ENCODE measurements around the gene WDR64. TPM values are rescaled to one million over a fixed set of nuclear protein-coding genes. Genes with fewer than 3 reads are reported as not detected.
A peak's percentile ranks its signal among the peaks of the same experiment; 100 is the strongest.

WDR64 gene
- polyA plus RNA-seq, 1 donor from 2014 or later = 0.21 TPM

DNA sequence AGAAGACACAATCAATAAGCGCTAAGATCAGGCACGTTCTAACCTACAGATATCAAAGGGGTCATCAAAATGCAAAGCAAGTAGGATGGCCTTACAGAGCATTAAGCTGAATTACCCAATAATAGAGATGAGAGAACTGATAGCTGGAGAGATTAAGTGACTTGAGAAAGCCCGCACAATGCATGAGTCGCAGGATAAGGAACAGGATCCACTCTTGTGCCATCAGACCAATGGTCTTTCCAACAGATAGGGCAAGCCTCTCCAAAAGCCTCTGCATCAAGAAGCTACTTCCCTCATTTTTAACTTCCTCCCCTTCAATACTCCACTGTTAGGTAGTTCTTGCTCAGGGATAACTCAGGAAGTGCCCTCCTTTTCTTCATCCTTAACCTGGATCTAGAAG lies 14.5 kb upstream of the WDR64 start:
- Histone ChIP-seq H3K9ac (ENCODE audit: low read length) (no peak overlapping the region), H3K4me3 (ENCODE audit: low read length) (peak overlapping the region; percentile 84), H3K9me3 (ENCODE audit: low read length) (no peaks in the 10 kb centered on the region), H3K27ac (ENCODE audit: low read length) (no peak overlapping the region), H2AFZ (ENCODE audit: low read depth, low read length) (no peak overlapping the region), H3K9me2 (ENCODE audit: insufficient read depth, low read length) (no peaks in the 10 kb centered on the region), H3F3A (ENCODE audit: insufficient read depth, low read length, poor library complexity, severe bottlenecking) (no peaks in the 10 kb centered on the region), H3K36me3 (ENCODE audit: insufficient read depth, low read length) (peaks cover 13% of the 10 kb centered on the region), H4K20me1 (ENCODE audit: insufficient read depth) (no peaks in the 10 kb centered on the region), H3K27me3 (ENCODE audit: insufficient read depth, low read depth, low read length) (no peaks in the 10 kb centered on the region), H3K4me2 (ENCODE audit: low read length) (no peak overlapping the region), H3K79me2 (replicated peaks; ENCODE audit: insufficient read depth, low read length) (peaks cover 26% of the 10 kb centered on the region)
- TF ChIP-seq POLR2AphosphoS5 (IDR thresholded peaks at IDR 0.05) (no peak), EP300 (conservative IDR thresholded peaks at IDR 0.05; ENCODE audit: poor library complexity, severe bottlenecking) (no peak)
- TF ChIP-seq, protein P1, sequence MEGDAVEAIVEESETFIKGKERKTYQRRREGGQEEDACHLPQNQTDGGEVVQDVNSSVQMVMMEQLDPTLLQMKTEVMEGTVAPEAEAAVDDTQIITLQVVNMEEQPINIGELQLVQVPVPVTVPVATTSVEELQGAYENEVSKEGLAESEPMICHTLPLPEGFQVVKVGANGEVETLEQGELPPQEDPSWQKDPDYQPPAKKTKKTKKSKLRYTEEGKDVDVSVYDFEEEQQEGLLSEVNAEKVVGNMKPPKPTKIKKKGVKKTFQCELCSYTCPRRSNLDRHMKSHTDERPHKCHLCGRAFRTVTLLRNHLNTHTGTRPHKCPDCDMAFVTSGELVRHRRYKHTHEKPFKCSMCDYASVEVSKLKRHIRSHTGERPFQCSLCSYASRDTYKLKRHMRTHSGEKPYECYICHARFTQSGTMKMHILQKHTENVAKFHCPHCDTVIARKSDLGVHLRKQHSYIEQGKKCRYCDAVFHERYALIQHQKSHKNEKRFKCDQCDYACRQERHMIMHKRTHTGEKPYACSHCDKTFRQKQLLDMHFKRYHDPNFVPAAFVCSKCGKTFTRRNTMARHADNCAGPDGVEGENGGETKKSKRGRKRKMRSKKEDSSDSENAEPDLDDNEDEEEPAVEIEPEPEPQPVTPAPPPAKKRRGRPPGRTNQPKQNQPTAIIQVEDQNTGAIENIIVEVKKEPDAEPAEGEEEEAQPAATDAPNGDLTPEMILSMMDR (IDR thresholded peaks at IDR 0.05; ENCODE audit: poor library complexity, severe bottlenecking) = no peak

- Histone ChIP-seq H3K9ac (ENCODE audit: low read length) (no peak overlapping the region), H3K27ac (ENCODE audit: low read length) (no peak overlapping the region), H3K36me3 (ENCODE audit: insufficient read depth, low read length) (peaks cover 13% of the 10 kb centered on the region), H3F3A (ENCODE audit: insufficient read depth, low read length, poor library complexity, severe bottlenecking) (no peaks in the 10 kb centered on the region), H4K20me1 (ENCODE audit: insufficient read depth) (no peaks in the 10 kb centered on the region), H3K4me2 (ENCODE audit: low read length) (peak overlapping the region; percentile 81), H2AFZ (ENCODE audit: low read depth, low read length) (no peak overlapping the region), H3K79me2 (replicated peaks; ENCODE audit: insufficient read depth, low read length) (peaks cover 26% of the 10 kb centered on the region), H3K9me2 (ENCODE audit: insufficient read depth, low read length) (no peaks in the 10 kb centered on the region), H3K9me3 (ENCODE audit: low read length) (no peaks in the 10 kb centered on the region), H3K4me3 (ENCODE audit: low read length) (peak overlapping the region; percentile 84), H3K27me3 (ENCODE audit: insufficient read depth, low read depth, low read length) (no peaks in the 10 kb centered on the region)
- TF ChIP-seq EP300 (conservative IDR thresholded peaks at IDR 0.05; ENCODE audit: poor library complexity, severe bottlenecking) (no peak), MXI1 (conservative IDR thresholded peaks at IDR 0.05; ENCODE audit: poor library complexity, severe bottlenecking) (no peak), POLR2AphosphoS5 (IDR thresholded peaks at IDR 0.05) (no peak), TAF1 (IDR thresholded peaks at IDR 0.05; ENCODE audit: low read depth) (no peak), RAD21 (conservative IDR thresholded peaks at IDR 0.05) (no peak), SMC3 (conservative IDR thresholded peaks at IDR 0.05; ENCODE audit: poor library complexity) (no peak), EZH2 (IDR thresholded peaks at IDR 0.05; ENCODE audit: borderline replicate concordance, insufficient read depth, low read length, poor library complexity, severe bottlenecking) (no peak)
- TF ChIP-seq, protein P1 (IDR thresholded peaks at IDR 0.05; ENCODE audit: poor library complexity, severe bottlenecking) = no peak
- TF ChIP-seq, protein P2, sequence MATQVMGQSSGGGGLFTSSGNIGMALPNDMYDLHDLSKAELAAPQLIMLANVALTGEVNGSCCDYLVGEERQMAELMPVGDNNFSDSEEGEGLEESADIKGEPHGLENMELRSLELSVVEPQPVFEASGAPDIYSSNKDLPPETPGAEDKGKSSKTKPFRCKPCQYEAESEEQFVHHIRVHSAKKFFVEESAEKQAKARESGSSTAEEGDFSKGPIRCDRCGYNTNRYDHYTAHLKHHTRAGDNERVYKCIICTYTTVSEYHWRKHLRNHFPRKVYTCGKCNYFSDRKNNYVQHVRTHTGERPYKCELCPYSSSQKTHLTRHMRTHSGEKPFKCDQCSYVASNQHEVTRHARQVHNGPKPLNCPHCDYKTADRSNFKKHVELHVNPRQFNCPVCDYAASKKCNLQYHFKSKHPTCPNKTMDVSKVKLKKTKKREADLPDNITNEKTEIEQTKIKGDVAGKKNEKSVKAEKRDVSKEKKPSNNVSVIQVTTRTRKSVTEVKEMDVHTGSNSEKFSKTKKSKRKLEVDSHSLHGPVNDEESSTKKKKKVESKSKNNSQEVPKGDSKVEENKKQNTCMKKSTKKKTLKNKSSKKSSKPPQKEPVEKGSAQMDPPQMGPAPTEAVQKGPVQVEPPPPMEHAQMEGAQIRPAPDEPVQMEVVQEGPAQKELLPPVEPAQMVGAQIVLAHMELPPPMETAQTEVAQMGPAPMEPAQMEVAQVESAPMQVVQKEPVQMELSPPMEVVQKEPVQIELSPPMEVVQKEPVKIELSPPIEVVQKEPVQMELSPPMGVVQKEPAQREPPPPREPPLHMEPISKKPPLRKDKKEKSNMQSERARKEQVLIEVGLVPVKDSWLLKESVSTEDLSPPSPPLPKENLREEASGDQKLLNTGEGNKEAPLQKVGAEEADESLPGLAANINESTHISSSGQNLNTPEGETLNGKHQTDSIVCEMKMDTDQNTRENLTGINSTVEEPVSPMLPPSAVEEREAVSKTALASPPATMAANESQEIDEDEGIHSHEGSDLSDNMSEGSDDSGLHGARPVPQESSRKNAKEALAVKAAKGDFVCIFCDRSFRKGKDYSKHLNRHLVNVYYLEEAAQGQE (IDR thresholded peaks at IDR 0.05; ENCODE audit: borderline replicate concordance) = no peak
These were observed 13.9 kb upstream of the WDR64 start for GRCh38 chr1:241638099-241638682.

Measured in neural cell (in vitro differentiated cells).